ENCODE data around the gene ARID1A. TPM values are rescaled to one million over a fixed set of nuclear protein-coding genes. Genes with fewer than 3 reads are reported as not detected.
A peak's percentile ranks its signal among the peaks of the same experiment; 100 is the strongest.

Gene ARID1A
- total RNA-seq, 2 experiments from 2014 or later, result 55.2 to 123 TPM

GRCh38 chr1:26733392-26733791, 37.6 kb downstream of the ARID1A start:
- TF ChIP-seq CTCF (conservative IDR thresholded peaks at IDR 0.05; ENCODE audit: low read length) (no peak), EZH2phosphoT487 (IDR thresholded peaks at IDR 0.05; ENCODE audit: borderline replicate concordance, low read depth, low read length) (no peak)
- Histone ChIP-seq H4K20me1 (ENCODE audit: insufficient read depth, low read length) (peaks cover 14% of the 10 kb centered on the region), H3K79me2 (ENCODE audit: insufficient read depth, low read depth, low read length) (peaks cover 40% of the 10 kb centered on the region), H2AFZ (ENCODE audit: low read length) (no peak overlapping the region), H3K4me1 (ENCODE audit: insufficient read depth, low read length, poor library complexity, severe bottlenecking) (no peaks in the 10 kb centered on the region), H3K9me2 (ENCODE audit: insufficient read depth, low read length) (no peaks in the 10 kb centered on the region), H3K27ac (ENCODE audit: low read depth, low read length, poor library complexity, severe bottlenecking) (no peak overlapping the region), H3K9me3 (ENCODE audit: low read length) (no peaks in the 10 kb centered on the region), H3K36me3 (ENCODE audit: insufficient read depth, low read length) (peaks cover 97% of the 10 kb centered on the region), H3K4me3 (ENCODE audit: low read depth, low read length, poor library complexity, severe bottlenecking) (no peak overlapping the region), H3K4me2 (ENCODE audit: low read length) (no peak overlapping the region)
- no TSS peak for BruUV-seq (replicated peaks)
- no peak for DNase-seq (ENCODE audit: low spot score)
- intact Hi-C loops (cut with micrococcal nuclease; ENCODE audit: unreplicated experiment), result no loop called here
- POLR2A ChIA-PET, result interaction anchor here (0.9 kb wide), 1 partner anchor 14 kb away, joined by 4 read pairs; no protein-coding TSS in a partner anchor
- CTCF ChIA-PET (ENCODE audit: unreplicated experiment), result interaction anchor here (0.6 kb wide), 1 partner anchor 36 kb away, joined by 5 read pairs; no protein-coding TSS in a partner anchor

GRCh38 chr1:26733982-26734381, 38.2 kb downstream of the ARID1A start:
- Histone ChIP-seq H3K4me2 (ENCODE audit: low read length) (no peak overlapping the region), H2AFZ (ENCODE audit: low read length) (no peak overlapping the region), H4K20me1 (ENCODE audit: insufficient read depth, low read length) (peaks cover 8% of the 10 kb centered on the region), H3K4me1 (ENCODE audit: insufficient read depth, low read length, poor library complexity, severe bottlenecking) (peaks cover 2% of the 10 kb centered on the region), H3K4me3 (ENCODE audit: low read depth, low read length, poor library complexity, severe bottlenecking) (no peak overlapping the region), H3K79me2 (ENCODE audit: insufficient read depth, low read depth, low read length) (peaks cover 34% of the 10 kb centered on the region), H3K36me3 (ENCODE audit: insufficient read depth, low read length) (peaks cover 94% of the 10 kb centered on the region), H3K27ac (ENCODE audit: low read depth, low read length, poor library complexity, severe bottlenecking) (no peak overlapping the region), H3K9me2 (ENCODE audit: insufficient read depth, low read length) (no peaks in the 10 kb centered on the region), H3K9me3 (ENCODE audit: low read length) (no peaks in the 10 kb centered on the region)
- ChIA-PET POLR2A (no interaction called here), CTCF (ENCODE audit: unreplicated experiment) (no interaction called here)
- intact Hi-C loops (cut with micrococcal nuclease; ENCODE audit: unreplicated experiment), result no loop called here
- TF ChIP-seq EZH2phosphoT487 (IDR thresholded peaks at IDR 0.05; ENCODE audit: borderline replicate concordance, low read depth, low read length) (no peak), CTCF (conservative IDR thresholded peaks at IDR 0.05; ENCODE audit: low read length) (no peak)
- BruUV-seq (replicated peaks), result no TSS peak
- DNase-seq (ENCODE audit: low spot score), result no peak

GRCh38 chr1:26734501-26735058, 38.8 kb downstream of the ARID1A start:
- Histone ChIP-seq H3K4me1 (ENCODE audit: insufficient read depth, low read length, poor library complexity, severe bottlenecking) (peaks cover 8% of the 10 kb centered on the region), H3K4me3 (ENCODE audit: low read depth, low read length, poor library complexity, severe bottlenecking) (no peak overlapping the region), H3K9me3 (ENCODE audit: low read length) (no peaks in the 10 kb centered on the region), H3K27ac (ENCODE audit: low read depth, low read length, poor library complexity, severe bottlenecking) (no peak overlapping the region), H4K20me1 (ENCODE audit: insufficient read depth, low read length) (peaks cover 2% of the 10 kb centered on the region; the same call in 1 of the 2 replicates), H3K9me2 (ENCODE audit: insufficient read depth, low read length) (no peaks in the 10 kb centered on the region), H2AFZ (ENCODE audit: low read length) (no peak overlapping the region), H3K4me2 (ENCODE audit: low read length) (no peak overlapping the region), H3K79me2 (ENCODE audit: insufficient read depth, low read depth, low read length) (peaks cover 34% of the 10 kb centered on the region), H3K36me3 (ENCODE audit: insufficient read depth, low read length) (peaks cover 94% of the 10 kb centered on the region)
- ChIA-PET CTCF (ENCODE audit: unreplicated experiment) (no interaction called here), POLR2A (interaction anchor here (0.7 kb wide), 1 partner anchor 22 kb away, joined by 4 read pairs; no protein-coding TSS in a partner anchor)
- DNase-seq (ENCODE audit: low spot score), result no peak
- TSS peak; percentile 27 for BruUV-seq (replicated peaks)
- intact Hi-C loops (cut with micrococcal nuclease; ENCODE audit: unreplicated experiment), result no loop called here
- TF ChIP-seq CTCF (conservative IDR thresholded peaks at IDR 0.05; ENCODE audit: low read length), result no peak

Measured in OCI-LY7 (cell line).